ENCODE data around the gene TAB2.
"Not testable (repeated sequence)": the region's sequence is repeated elsewhere in the genome, so short reads cannot be mapped to it uniquely, and the experiment has no call there.

Gene TAB2

DNA sequence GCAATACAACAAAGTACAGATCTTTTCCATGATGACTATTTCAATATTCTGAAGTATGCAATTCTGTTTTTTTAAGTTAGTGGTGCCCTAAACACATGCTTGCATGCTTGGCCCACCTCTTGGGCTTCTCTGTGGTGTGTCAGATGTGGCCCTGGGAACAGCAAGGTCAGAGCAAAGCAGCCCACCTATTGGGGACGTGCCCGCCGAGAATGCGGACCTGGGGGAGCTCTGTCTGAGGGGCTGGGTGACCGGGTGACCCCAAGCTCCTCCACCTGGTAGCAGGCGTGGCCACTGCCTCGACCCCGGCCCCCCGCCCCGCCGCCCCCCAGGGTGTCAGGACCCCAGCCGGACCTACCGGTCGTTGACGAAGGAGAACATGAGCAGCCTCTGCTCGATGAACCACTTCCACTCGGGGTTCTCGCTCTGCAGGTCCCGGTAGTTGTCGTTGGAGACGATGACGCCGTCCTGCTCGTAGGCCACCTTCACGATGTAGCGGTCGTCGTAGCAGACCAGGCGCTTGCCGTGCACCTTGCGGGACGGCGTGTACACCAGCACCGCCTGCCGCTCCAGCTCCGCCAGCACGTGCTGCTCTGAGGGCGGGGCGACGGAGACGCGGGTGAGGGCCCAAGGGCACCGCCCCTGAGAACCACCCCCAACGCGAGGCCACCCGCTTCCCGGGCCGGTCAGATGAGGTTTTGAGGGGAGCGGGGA, 139.0 kb downstream of the TAB2 start:
- TF ChIP-seq CTCF (IDR thresholded peaks at IDR 0.05; ENCODE audit: control insufficient read depth, insufficient read depth, low read depth, low read length, missing control alignments) = no peak
- DNase-seq (ENCODE audit: low read depth) = no peak
- H3K4me3 ChIP-seq (ENCODE audit: control insufficient read depth, low read depth, low read length) = no peak overlapping the region

DNA sequence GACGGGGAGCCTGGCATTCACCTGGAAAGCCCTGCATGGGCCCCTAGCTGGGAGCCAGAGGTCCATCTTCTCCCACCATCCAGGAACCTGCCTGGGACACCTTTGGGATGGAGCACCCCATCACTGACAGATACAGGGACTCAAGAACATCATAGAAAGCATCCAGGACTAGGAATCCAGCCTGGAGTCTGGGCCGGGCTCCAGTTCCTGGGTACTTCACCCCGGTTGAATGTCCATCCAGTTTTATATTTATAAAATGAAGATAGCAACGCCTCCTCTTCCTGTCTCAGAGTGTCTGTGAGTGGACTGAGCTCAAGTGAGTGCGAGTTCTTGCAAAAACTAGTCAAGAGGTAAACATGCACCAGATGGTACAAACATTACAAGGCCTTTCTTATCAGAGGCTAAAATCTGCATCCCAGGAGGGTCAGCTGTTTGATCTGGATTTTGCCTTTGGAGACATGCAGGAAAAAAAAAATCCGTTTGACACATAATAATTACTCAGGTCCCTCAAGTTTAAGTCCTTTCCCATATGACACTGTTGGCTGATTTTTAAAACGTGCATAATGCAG, 139.9 kb downstream of the TAB2 start:
- TF ChIP-seq CTCF (IDR thresholded peaks at IDR 0.05; ENCODE audit: control insufficient read depth, insufficient read depth, low read depth, low read length, missing control alignments) = no peak
- no peak for DNase-seq (ENCODE audit: low read depth)
- H3K4me3 ChIP-seq (ENCODE audit: control insufficient read depth, low read depth, low read length) = no peak overlapping the region

GRCh38 chr6:149458196-149458595, 140.7 kb downstream of the TAB2 start:
- no peak overlapping the region for H3K4me3 ChIP-seq (ENCODE audit: control insufficient read depth, low read depth, low read length)
- no peak for DNase-seq (ENCODE audit: low read depth)
- TF ChIP-seq CTCF (IDR thresholded peaks at IDR 0.05; ENCODE audit: control insufficient read depth, insufficient read depth, low read depth, low read length, missing control alignments) = no peak

GRCh38 chr6:149458806-149459205, 141.3 kb downstream of the TAB2 start:
- no peak overlapping the region for H3K4me3 ChIP-seq (ENCODE audit: control insufficient read depth, low read depth, low read length)
- no peak for DNase-seq (ENCODE audit: low read depth)
- no peak for TF ChIP-seq CTCF (IDR thresholded peaks at IDR 0.05; ENCODE audit: control insufficient read depth, insufficient read depth, low read depth, low read length, missing control alignments)

DNA sequence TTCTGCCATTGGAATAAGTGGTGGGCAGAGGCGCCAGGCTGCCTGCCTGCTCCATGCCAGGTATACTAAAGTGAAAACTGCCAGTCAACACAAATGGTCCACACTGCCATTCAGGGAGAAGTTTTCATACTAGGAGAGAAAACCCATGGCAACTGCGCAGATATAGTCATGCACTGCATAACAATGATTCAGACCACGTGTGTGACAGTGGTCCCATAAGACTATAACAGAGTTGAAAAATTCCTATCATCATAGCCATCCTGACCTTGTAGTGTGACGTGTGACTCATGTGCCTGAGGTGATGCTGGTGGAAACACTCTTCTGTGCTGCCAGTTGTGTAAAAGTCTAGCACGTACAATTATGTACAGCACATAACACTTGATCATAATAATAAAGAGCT, 142.2 kb downstream of the TAB2 start:
- TF ChIP-seq CTCF (IDR thresholded peaks at IDR 0.05; ENCODE audit: control insufficient read depth, insufficient read depth, low read depth, low read length, missing control alignments) = no peak
- DNase-seq (ENCODE audit: low read depth) = no peak

DNA sequence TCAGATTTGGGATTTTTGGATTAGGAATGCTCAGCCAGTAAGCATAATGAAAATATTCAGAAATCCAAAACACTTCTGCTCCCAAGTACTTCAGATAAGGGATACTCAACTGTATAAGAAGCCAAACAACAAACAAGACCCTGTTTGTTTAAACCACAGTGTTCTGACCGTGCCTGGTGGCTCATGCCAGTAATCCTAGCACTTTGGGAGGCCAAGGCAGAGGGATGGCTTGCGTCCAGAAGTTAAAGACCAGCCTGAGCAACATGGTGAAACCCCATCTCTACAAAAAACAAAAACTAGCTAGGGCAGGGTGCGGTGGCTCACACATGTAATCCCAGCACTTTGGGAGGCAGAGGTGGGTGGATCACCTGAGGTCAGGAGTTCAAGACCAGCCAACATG, 142.7 kb downstream of the TAB2 start:
- not testable (repeated sequence) for H3K4me3 ChIP-seq (ENCODE audit: control insufficient read depth, low read depth, low read length)

More for the DNA sequence above, 142.2 kb downstream of the TAB2 start:
- H3K4me3 ChIP-seq (ENCODE audit: control insufficient read depth, low read depth, low read length) = no peak overlapping the region

More for the DNA sequence above, 142.7 kb downstream of the TAB2 start:
- not testable (repeated sequence) for DNase-seq (ENCODE audit: low read depth)
